H1 (cell line): ENCODE measurements around the gene KAT14. TPM values are rescaled to one million over a fixed set of nuclear protein-coding genes. Genes with fewer than 3 reads are reported as not detected.

Source experiments
- CTCF ChIA-PET: fragments of 300-600 bp; sonication (Branson Sonifier 250); formaldehyde crosslinking; loops from one replicate; lab custom pipeline; 2021; ENCODE audit not compliant: partially characterized antibody; lab: Charles Lee
- POLR2A ChIA-PET: fragments of 300-600 bp; sonication (Branson Sonifier 250); formaldehyde crosslinking; loops from one replicate; lab custom pipeline; 2021; ENCODE audit warnings: inconsistent platforms; ENCODE audit not compliant: partially characterized antibody; lab: Charles Lee
- DNase-seq, 2 experiments: peaks; one replicate each; pipeline versions ENCODE4 v3.0.0 to v3.0.0-alpha.2; 2010 to 2022; ENCODE audit warnings: low spot score in 2 of 2, low read depth in 1 of 2, mixed read lengths in 1 of 2
- FAIRE-seq: peaks from 2 replicates; lab custom pipeline; 2011; peaks lifted over from hg19 to GRCh38; lab: Jason Lieb, UNC
- H2AFZ ChIP-seq: 2 replicates; pipeline ENCODE4 v1.8.1; 2012; ENCODE audit warnings: low read length, inconsistent platforms
- H2AK5ac ChIP-seq: 2 replicates; pipeline ENCODE4 v1.6.1; 2013; ENCODE audit warnings: low read depth, low read length
- H2BK120ac ChIP-seq: replicated peaks from 2 replicates; pipeline ENCODE3; 2013; ENCODE audit warnings: low read depth, low read length, inconsistent platforms
- H2BK12ac ChIP-seq: 2 replicates; pipeline ENCODE4 v1.6.1; 2013; ENCODE audit warnings: low read depth, low read length
- H2BK15ac ChIP-seq: 2 replicates; pipeline ENCODE4 v1.6.1; 2013; ENCODE audit warnings: low read length
- H2BK20ac ChIP-seq: 2 replicates; pipeline ENCODE4 v1.6.1; 2013; ENCODE audit warnings: low read length
- H2BK5ac ChIP-seq: 2 replicates; pipeline ENCODE4 v1.6.1; 2013; ENCODE audit warnings: low read depth, low read length
- H3K14ac ChIP-seq: 2 replicates; pipeline ENCODE4 v1.6.1; 2013; ENCODE audit warnings: inconsistent platforms; ENCODE audit not compliant: insufficient read length
- H3K18ac ChIP-seq: 2 replicates; pipeline ENCODE4 v1.6.1; 2013; ENCODE audit warnings: low read length; ENCODE audit errors: extremely low read depth
- H3K23ac ChIP-seq: 2 replicates; pipeline ENCODE4 v1.6.1; 2013; ENCODE audit warnings: inconsistent platforms; ENCODE audit not compliant: insufficient read length
- H3K23me2 ChIP-seq: 2 replicates; pipeline ENCODE4 v1.6.1; 2013; ENCODE audit warnings: low read depth, low read length
- H3K27ac ChIP-seq: 2 replicates; pipeline ENCODE4 v1.6.1; 2011; ENCODE audit warnings: low read depth, low read length, inconsistent platforms
- H3K27me3 ChIP-seq, 4 experiments: replicated peaks in 1 of 4; 1 replicate in 1 of 4; 2 replicates in 3 of 4; pipeline versions ENCODE4 v1.6.1 to v1.8.1; 2011 to 2013; ENCODE audit warnings: low read length in 3 of 4, mild to moderate bottlenecking in 3 of 4, inconsistent platforms in 2 of 4, mixed read lengths in 2 of 4, moderate library complexity in 1 of 4; ENCODE audit not compliant: control insufficient read depth in 3 of 4, insufficient read depth in 3 of 4; ENCODE audit errors: extremely low read depth in 1 of 4
- H3K36me3 ChIP-seq, 4 experiments: 2 replicates each; pipeline versions ENCODE4 v1.6.1 to v1.8.1; 2011 to 2013; ENCODE audit warnings: mild to moderate bottlenecking in 4 of 4, low read length in 3 of 4, moderate library complexity in 2 of 4, control low read depth in 1 of 4, inconsistent platforms in 1 of 4; ENCODE audit not compliant: insufficient read depth in 4 of 4, control insufficient read depth in 2 of 4
- H3K4ac ChIP-seq: replicated peaks from 2 replicates; pipeline ENCODE3; 2013; ENCODE audit warnings: low read length, low read depth, mixed read lengths, inconsistent platforms; ENCODE audit not compliant: insufficient read length
- H3K4me1 ChIP-seq, 4 experiments: replicated peaks in 1 of 4; 1 replicate in 1 of 4; 2 replicates in 3 of 4; pipeline versions ENCODE4 v1.6.1 to v1.8.1; 2011 to 2013; ENCODE audit warnings: low read length in 3 of 4, inconsistent platforms in 2 of 4, mixed read lengths in 1 of 4; ENCODE audit not compliant: insufficient read depth in 4 of 4, control insufficient read depth in 3 of 4
- H3K4me2 ChIP-seq, 2 experiments: 2 replicates each; pipeline versions ENCODE4 v1.6.1 to v1.8.1; 2011 to 2013; ENCODE audit warnings: low read depth in 2 of 2, low read length in 2 of 2, control low read depth in 1 of 2, inconsistent platforms in 1 of 2, mild to moderate bottlenecking in 1 of 2; ENCODE audit not compliant: insufficient read depth in 1 of 2
- H3K4me3 ChIP-seq, 4 experiments: fragments of 200-600, 300-600 bp in 1 of 4; sonication (generic), shearing (Covaris generic), sonication (Bioruptor Twin) in 1 of 4; 2 replicates each; pipeline versions ENCODE4 v1.5.1 to v1.8.1; 2011 to 2016; ENCODE audit warnings: low read length in 4 of 4, low read depth in 3 of 4, control low read depth in 2 of 4, inconsistent platforms in 2 of 4, mild to moderate bottlenecking in 2 of 4, mixed read lengths in 1 of 4, moderate library complexity in 1 of 4; ENCODE audit not compliant: insufficient read depth in 2 of 4; ENCODE audit errors: extremely low read depth in 1 of 4
- H3K56ac ChIP-seq: replicated peaks from 2 replicates; pipeline ENCODE3; 2013; ENCODE audit warnings: low read depth, mild to moderate bottlenecking, mixed read lengths, low read length, inconsistent platforms; ENCODE audit not compliant: insufficient read length
- H3K79me1 ChIP-seq: 2 replicates; pipeline ENCODE4 v1.6.1; 2013; ENCODE audit warnings: low read depth, low read length, control low read depth
- H3K79me2 ChIP-seq, 2 experiments: 2 replicates each; pipeline versions ENCODE4 v1.6.1 to v1.8.1; 2012 to 2013; ENCODE audit warnings: low read length in 2 of 2, mild to moderate bottlenecking in 2 of 2, inconsistent platforms in 1 of 2; ENCODE audit not compliant: insufficient read depth in 2 of 2, control insufficient read depth in 1 of 2
- H3K9ac ChIP-seq, 4 experiments: replicated peaks in 1 of 4; 1 replicate in 1 of 4; 2 replicates in 3 of 4; pipeline versions ENCODE4 v1.6.1 to v1.8.1; 2011 to 2013; ENCODE audit warnings: low read depth in 3 of 4, low read length in 3 of 4, control low read depth in 2 of 4, mild to moderate bottlenecking in 2 of 4, moderate library complexity in 2 of 4, inconsistent platforms in 1 of 4; ENCODE audit errors: extremely low read depth in 1 of 4
- H3K9me3 ChIP-seq, 2 experiments: 2 replicates each; pipeline versions ENCODE4 v1.6.1 to v1.8.1; 2012 to 2013; ENCODE audit warnings: mild to moderate bottlenecking in 2 of 2, moderate library complexity in 2 of 2, control low read depth in 1 of 2, inconsistent platforms in 1 of 2, low read depth in 1 of 2, low read length in 1 of 2, mixed read lengths in 1 of 2; ENCODE audit not compliant: insufficient read depth in 2 of 2
- H4K20me1 ChIP-seq, 2 experiments: replicated peaks in 1 of 2; 2 replicates each; pipeline versions ENCODE3 to v1.8.1; 2011 to 2013; ENCODE audit warnings: inconsistent platforms in 2 of 2, low read length in 2 of 2, mild to moderate bottlenecking in 1 of 2; ENCODE audit not compliant: insufficient read depth in 2 of 2, control insufficient read depth in 1 of 2
- H4K5ac ChIP-seq: 2 replicates; pipeline ENCODE4 v1.6.1; 2013; ENCODE audit warnings: low read length, low read depth, mixed read lengths, inconsistent platforms; ENCODE audit not compliant: insufficient read length
- H4K8ac ChIP-seq: 2 replicates; pipeline ENCODE4 v1.8.0; 2013; ENCODE audit warnings: mild to moderate bottlenecking, moderate library complexity, low read length, inconsistent platforms; ENCODE audit not compliant: insufficient read depth; ENCODE audit errors: extremely low read depth
- H4K91ac ChIP-seq: replicated peaks from 2 replicates; pipeline ENCODE3; 2013; ENCODE audit warnings: low read length, mixed read lengths, inconsistent platforms; ENCODE audit not compliant: insufficient read length
- BACH1 ChIP-seq: IDR thresholded peaks from 2 replicates; pipeline ENCODE4 v1.6.1; 2012; ENCODE audit warnings: low read length, improper control_type of control experiment
- TAF7 ChIP-seq: optimal IDR thresholded peaks from 2 replicates; pipeline ENCODE3; 2011; ENCODE audit warnings: low read depth, mild to moderate bottlenecking, inconsistent platforms, low read length, moderate library complexity, borderline replicate concordance
- WGBS, 2 experiments: shearing (Covaris generic) in 1 of 2; methylation state at CpG; one replicate each; pipeline versions ENCODE4 v1.1.6 to v1.1.7; 2013 to 2015; ENCODE audit warnings: low lambda C conversion rate in 2 of 2, mixed read lengths in 2 of 2, inconsistent platforms in 1 of 2, low coverage in 1 of 2, missing lambda C conversion rate in 1 of 2; ENCODE audit not compliant: insufficient replicate concordance in 2 of 2, insufficient coverage in 1 of 2, insufficient read length in 1 of 2; ENCODE audit errors: extremely low coverage in 1 of 2, missing lambda C conversion rate in 1 of 2; 5-methylcytosine and 5-hydroxymethylcytosine counted together
- polyA plus RNA-seq, 7 experiments: library from polyadenylated mRNA; depleted of rRNA in 3 of 7; stranded (reverse) in 5 of 7; unstranded in 2 of 7; fragments of >200 nt in 5 of 7; fragments of 200-250 nt in 2 of 7; gene quantifications; 1 replicate in 5 of 7; 2 replicates in 1 of 7; 4 replicates in 1 of 7; pipeline versions ENCODE4 v1.2.1 to v1.2.3, GENCODE V29; 2011 to 2013; ENCODE audit warnings: missing spikeins in 2 of 7, mixed read lengths in 2 of 7
- total RNA-seq: library from RNA; stranded (reverse); fragmentation: NEBNext Ultra II Directional; extraction: Animal tissue kit (Norgen Biotek cat#: 25700); gene quantifications from 2 replicates; pipeline ENCODE4 v1.2.1, GENCODE V29; 2021

KAT14 gene
- total and polyA plus RNA-seq, 2 of the 8 experiments (the other 6 are each of a cell fraction or from before 2014, with no cell fraction given): 17.3 to 29.3 TPM

GRCh38 chr20:18166950-18167349, 29.3 kb downstream of the KAT14 start:
- Histone ChIP-seq H2BK20ac (no peak overlapping the region), H3K14ac (no peak overlapping the region), H2AFZ (no peak overlapping the region), H4K20me1 (peaks cover 0 to 4% of the 10 kb centered on the region in 2 experiments), H4K5ac (no peak overlapping the region), H2AK5ac (no peak overlapping the region), H3K9ac (no peak overlapping the region), H3K4me1 (no peaks in the 10 kb centered on the region; a peak in 1 of 7 replicates), H3K23ac (no peak overlapping the region), H3K4ac (no peak overlapping the region), H3K79me2 (peaks cover 0 to 32% of the 10 kb centered on the region in 2 experiments; a peak in 3 of 4 replicates), H2BK12ac (no peak overlapping the region; the same call in 1 of the 2 replicates), H3K27me3 (no peaks in the 10 kb centered on the region), H2BK5ac (peak overlapping the region; percentile 14; the same call in 1 of the 2 replicates), H3K4me3 (no peak overlapping the region), H4K8ac (no peak overlapping the region), H2BK15ac (no peak overlapping the region), H3K36me3 (peaks cover 8 to 24% (median 12%) of the 10 kb centered on the region in 4 experiments; a peak in 7 of 8 replicates), H3K4me2 (no peak overlapping the region; a peak in 1 of 4 replicates), H3K18ac (no peak overlapping the region), H3K79me1 (peaks cover 5% of the 10 kb centered on the region), H3K27ac (peak overlapping the region; percentile 59; the same call in 1 of the 2 replicates), H3K9me3 (no peaks in the 10 kb centered on the region), H2BK120ac (no peak overlapping the region), H3K56ac (no peak overlapping the region), H4K91ac (no peak overlapping the region), H3K23me2 (no peaks in the 10 kb centered on the region)
- ChIA-PET POLR2A (interaction anchor here (0.6 to 1.0 kb wide), 2 partner anchors 9 to 29 kb away, joined by 3 read pairs; partner anchors contain the start of genes KAT14 and PET117), CTCF (interaction anchor here (0.6 to 1.3 kb wide), 8 partner anchors 9 to 110 kb away, joined by 3 to 4 read pairs (median 3); no protein-coding TSS in a partner anchor)
- FAIRE-seq (no peak), DNase-seq (no peak)
- 95% methylated on average over 1 of the region's 1 CpG; no CpG with 5 or more reads in 1 of the 2 experiments for WGBS, 2 experiments
- TF ChIP-seq TAF7 (no peak), BACH1 (no peak)
